Raji (cell line): Measurements from ENCODE around the gene NUMB.

Experiments used
- POLR2A ChIP-seq: IDR thresholded peaks from 2 replicates; pipeline ENCODE4 v1.6.1; 2011; ENCODE audit warnings: low read depth, low read length, control low read depth; ENCODE audit not compliant: insufficient read depth

NUMB gene

DNA sequence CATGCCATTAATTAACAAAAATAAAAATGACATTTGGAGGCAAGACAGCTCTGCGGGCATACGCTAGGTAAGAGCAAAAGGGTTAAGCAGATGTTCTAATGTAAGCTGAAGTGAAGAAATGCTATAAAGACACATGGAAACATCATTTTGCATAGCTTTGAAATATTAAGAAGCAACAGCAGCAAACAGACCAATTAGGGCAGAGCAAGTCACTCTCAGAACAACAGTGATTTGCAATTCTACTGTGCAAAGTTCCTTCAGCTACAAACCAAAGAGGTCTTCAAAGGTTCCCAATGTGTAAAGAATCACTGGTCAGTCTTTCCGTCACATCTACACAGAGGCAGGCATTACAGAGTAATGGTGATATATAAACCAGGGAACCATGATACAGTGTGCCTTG lies 152.8 kb downstream of the NUMB start:
- no peak for TF ChIP-seq POLR2A

DNA sequence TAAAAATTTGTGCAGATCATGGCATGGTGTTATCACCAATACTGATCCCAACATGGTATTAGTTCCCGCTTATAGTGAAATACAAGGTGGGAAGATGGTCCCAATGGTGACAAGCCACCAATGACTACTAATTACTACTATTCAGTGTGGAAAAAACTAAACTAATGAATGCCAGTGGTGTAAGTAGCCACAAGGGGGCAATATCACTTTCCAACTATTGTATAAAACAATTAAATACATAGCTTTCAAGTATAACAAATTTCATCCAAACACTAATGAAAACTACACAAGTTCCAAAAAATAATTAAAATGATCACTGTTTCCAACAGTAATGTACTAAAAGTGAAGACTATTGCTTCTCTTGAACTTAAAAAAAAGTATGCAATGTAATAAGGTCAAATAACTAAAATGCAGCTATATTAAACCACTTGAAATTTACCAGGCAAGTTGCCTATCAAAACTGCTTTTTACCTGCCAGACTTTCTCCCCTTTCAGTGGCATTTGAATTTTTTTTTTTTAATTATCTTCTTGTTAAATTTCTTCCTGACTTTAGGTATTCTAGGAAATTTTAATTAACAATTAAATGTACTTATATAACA lies 163.0 kb downstream of the NUMB start:
- TF ChIP-seq POLR2A, result no peak

DNA sequence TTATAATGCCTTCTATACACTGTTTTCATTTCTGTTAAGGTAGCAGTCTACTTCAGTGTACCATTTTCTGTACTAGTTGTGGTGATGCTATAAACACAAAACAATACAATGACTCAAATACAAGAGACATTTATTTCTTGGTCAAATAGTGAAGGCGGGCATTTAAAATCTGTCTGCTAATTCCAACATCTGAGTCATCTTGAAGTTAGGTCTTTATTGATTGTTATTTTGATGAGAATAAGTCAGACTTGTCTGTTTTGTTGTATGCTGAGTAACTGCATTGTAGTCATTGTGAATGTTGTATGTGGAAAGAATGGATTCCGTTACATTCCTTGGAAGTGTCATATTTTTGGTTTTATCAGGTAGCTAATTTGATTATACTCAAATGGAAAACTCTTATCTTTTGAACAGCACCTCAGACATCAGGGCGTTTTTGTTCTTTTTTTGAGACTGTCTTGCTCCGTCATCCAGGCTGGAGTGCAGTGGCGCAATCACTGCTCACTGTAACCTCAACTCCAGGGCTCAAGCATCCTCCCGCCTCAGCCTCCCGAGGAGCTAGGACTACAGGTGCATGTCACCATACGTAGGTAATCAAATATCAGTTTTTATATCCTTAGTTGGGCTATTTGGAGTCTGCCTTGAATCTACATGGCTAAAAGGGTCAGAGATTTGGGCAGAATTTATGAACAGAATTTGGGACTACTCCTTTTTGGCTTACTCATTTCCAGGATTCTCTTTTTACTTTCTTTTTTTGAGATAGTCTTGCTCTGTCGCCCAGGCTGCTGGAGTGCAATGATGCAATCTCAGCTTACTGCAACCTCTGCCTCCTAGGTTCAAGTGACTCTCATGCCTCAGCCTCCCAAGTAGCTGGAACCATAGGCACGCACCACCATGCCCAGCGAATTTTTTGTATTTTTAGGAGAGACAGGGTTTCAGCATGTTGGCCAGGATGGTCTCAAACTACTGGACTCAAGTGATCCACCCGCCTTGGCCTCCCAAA lies 164.3 kb downstream of the NUMB start:
- no peak for TF ChIP-seq POLR2A

DNA sequence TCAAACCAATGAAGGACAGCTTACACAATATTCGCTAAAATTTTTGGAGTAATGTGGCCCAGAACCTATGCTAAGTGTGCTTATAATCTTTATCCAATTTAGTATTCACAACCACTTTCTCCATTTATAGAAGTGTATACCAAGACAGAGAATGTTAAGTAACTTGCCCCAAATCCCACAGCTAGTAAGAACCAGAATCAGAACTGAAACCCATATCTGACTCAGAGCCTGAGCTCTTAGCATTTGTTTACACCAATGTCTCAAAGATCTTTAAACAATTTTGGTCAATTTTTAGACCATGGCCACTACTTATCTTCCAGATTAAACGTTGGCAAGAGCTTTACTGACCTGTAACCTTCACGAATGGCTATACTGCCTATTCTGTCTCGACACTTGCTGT lies 168.1 kb downstream of the NUMB start:
- no peak for TF ChIP-seq POLR2A

DNA sequence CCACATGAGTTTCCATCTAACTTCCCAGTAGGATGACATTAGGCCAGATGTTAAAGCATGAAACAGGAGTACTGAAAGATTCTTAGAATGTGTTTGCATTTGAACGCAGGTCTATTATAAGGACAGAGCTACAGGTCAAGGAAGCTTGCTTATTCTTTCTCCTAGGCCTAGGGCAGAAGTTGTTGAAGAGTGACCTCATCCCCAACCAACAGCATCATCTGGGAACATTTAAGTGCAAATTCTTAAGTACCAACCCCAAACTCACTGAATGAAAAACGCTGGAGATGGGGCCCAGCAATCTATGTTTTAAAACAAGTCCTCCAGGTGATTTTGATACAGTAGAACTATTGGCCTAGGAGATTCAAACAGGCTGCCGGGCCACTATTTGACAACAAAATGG lies 168.6 kb downstream of the NUMB start:
- TF ChIP-seq POLR2A, result no peak

DNA sequence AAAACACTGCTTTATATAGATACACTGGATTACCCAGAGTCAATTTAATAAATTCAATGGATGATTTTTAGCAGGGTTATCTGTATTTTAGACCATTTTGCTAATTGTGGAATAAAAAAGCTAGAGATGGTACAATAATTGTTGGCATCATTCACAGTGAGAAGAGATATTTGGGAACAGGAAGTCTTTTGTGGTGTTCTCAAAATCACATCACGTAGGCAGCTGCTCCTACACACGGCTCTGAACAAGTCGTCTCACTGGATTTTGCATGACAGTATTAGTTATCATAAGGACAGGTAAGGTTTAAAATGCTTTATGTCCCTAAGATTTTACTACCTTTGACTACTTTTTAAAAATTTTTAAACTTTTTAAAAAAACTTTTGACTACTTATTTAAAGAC lies 169.0 kb downstream of the NUMB start:
- TF ChIP-seq POLR2A, result no peak

DNA sequence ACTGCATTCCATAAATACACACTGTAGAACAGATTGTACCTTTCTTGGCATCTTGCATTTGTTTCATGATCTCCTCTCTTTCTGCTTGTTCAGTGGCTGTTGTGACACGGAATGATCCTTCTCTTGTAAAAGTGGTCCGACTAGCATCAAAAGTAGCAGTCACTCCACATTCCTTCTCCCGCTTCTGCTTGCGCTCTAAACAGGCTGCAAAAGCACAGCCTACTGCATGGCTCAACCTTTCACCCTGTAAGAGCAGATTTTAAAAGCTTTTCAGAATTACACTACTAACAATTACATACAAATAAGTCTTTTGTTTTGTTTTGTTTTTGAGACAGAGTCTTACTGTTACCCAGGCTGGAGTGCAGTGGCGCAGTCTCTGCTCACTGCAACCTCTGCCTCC lies 171.3 kb downstream of the NUMB start:
- TF ChIP-seq POLR2A, result no peak

DNA sequence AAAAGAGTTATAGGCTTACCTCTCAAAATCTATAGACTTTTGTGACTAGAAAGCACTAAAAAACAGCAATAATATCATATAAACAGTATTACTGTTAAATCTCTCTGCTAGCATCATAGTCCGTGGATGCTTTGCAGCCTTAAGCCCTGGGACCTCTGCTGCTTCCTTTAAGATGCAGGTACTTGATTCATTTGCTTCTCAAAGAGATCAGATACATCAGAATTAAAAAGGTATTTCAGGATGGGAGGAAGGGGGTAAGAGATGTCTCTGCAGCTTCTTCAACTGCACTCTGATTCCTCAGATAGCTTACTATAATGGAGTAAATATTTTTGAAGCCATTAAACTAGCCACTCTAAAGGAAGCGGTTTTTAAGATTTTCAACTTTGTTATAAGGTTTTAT lies 171.7 kb downstream of the NUMB start:
- TF ChIP-seq POLR2A, result no peak

DNA sequence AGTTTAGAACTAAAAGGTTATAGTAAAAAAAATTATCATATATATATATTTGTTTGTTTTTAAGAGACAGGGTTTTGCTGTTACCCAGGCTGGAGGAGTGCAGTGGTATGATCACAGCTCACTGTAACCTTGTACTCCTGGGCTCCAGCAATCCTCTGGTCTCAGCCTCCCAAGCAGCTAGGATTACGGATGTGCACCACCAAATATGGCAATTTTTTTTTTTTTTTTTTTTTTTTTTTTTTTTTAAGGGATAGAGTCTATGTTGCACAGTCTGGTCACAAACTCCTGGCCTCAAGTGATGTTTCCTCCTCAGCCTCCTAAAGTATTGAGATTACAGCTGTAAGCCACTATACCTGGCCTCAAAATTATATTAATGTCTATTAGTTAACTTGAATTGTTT lies 172.4 kb downstream of the NUMB start:
- TF ChIP-seq POLR2A, result no peak

DNA sequence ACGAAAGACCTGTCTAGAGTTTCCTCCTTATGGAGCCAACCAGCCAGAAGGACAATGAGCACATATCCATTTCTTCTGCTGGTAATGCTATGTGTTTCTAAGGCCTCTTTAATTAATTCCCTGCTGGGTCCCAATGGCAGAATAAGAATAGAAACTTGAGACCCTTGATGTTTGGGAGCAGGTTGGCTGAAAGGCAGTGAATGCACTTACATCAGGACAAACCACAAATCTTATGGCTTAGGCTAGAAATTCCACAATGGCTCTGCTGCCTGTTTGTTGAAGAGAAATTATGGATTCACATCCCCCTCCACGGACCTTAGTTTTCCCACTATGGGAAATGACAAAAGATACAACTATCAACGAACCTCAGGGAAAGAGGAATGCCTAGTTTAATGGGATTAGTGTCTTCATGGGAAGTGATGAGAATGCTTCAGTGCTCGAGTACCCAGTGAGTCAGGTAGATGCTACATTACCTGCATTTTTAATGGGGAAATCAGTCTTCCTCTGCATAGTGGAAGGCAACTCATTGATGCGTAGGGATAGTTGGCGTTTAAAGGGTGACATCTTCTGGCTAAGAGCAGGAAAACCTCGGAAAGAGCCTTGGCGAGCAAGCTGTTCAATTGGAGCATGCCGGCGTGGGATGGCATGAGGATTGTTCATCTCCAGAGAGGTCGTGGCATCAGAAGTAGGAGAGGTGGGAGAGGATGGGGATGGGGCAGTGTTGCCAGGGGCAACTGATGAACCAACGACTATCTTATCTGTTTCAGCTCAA lies 174.6 kb downstream of the NUMB start:
- TF ChIP-seq POLR2A, result no peak

DNA sequence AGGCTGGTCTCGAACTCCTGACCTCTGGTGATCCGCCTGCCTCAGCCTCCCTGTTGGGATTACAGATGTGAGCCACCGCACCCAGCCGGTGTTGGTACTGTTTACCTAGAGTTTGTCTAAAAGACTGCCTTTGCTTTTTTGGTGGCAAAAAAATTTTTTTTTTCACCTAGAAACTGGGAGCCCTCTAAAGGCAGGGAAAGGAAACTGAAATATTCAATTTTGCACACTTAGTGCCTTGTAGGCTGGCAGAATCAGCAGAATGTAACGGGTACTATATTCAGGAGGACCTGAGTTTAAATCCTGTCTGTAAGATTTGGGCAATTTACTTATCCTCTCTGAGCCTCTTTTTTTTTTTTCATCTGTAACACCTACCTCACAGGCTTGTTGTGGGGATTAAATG lies 177.4 kb downstream of the NUMB start:
- TF ChIP-seq POLR2A, result no peak

DNA sequence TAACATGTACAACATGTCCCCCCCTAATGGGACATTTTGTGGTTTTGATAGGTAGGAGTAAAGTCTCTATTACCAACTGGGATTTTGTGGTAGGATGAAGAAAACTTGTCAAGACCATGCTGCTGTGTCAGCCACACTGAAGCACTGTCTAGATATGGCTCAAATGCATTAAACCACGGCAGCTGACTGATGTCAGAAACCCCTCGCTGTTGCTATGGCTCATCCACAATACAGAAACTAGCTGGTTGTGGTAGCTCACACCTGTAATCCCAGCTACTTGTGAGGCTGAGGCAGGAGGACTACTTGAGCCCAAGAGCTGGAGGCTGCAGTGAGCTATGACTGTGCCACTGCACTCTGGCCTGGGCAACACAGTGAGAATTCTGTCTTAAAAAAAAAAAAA lies 181.0 kb downstream of the NUMB start:
- no peak for TF ChIP-seq POLR2A

DNA sequence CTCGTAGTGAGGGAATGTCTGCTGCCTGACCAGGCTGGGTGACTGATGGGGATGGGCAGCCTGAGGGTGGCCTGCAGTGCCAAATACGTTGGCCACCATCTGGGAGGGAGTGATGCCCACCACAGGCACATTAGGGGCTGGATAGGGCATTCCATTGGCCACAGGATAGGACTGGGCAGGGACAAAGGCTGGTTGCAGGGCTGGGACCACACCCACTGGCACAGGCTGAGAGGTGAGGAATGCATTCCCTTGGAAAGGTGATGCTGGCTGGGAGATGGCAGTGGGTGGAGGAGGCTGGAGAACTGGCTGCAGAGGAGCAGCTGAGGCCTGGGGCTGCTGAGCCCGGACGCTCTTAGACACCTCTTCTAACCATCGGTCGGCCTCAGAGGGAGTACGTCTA lies 181.5 kb downstream of the NUMB start:
- TF ChIP-seq POLR2A, result no peak

DNA sequence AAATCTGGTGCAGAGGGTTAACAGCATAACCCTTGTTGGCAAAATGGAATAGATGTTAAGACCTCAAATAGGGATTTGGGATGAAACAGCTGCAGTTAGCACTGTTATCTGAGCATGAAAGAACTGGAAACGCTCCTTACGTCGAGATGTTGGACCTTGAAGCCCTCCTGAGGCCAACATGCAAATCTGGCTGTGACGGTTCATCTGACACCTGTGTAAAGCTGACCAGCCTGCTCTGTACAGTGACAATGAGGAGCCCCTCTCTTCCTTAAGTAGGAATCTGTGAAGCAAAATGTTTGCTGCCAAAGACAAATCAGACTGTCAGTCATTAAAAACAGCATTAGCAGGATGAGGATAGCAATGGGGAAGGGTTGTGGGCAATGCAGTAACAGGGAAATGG lies 184.5 kb downstream of the NUMB start:
- TF ChIP-seq POLR2A, result no peak

DNA sequence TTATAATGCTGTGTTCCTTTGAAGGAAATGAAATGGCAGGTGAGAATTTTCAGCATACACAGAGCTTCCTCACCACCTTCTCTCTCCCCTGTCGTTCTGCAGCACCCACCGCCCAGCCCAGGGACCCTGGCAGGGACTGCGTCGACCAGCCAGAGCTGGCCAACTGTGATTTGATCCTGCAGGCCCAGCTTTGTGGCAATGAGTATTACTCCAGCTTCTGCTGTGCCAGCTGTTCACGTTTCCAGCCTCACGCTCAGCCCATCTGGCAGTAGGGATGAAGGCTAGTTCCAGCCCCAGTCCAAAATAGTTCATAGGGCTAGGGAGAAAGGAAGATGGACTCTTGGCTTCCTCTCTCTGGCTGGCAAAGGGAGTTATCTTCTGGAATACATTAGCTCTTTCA lies 186.0 kb downstream of the NUMB start:
- TF ChIP-seq POLR2A, result no peak
